ACHN (cell line): ENCODE results near the gene MMP19.
"Not testable (repeated sequence)": the region's sequence is repeated elsewhere in the genome, so short reads cannot be mapped to it uniquely, and the experiment has no call there.

Experiments
- DNase-seq: peaks from one replicate; pipeline ENCODE4 v3.0.0-alpha.2; 2015
- in situ Hi-C: cut with HindIII; loops from 2 replicates; pipeline ENCODE4 v1.10.0; 2017; ENCODE audit warnings: low sequenced_read_pairs, low pct_ligation_motif_present, low pct_unique_long_range_greater_than_20kb

Gene MMP19

GRCh38 chr12:55845785-55846496 lies 3.2 kb upstream of the MMP19 start:
- in situ Hi-C loops, result no loop called here
- DNase-seq, result no peak

GRCh38 chr12:55845361-55845760 lies 2.6 kb upstream of the MMP19 start:
- in situ Hi-C loops, result no loop called here
- no peak for DNase-seq

GRCh38 chr12:55844961-55845360 lies 2.2 kb upstream of the MMP19 start:
- in situ Hi-C loops, result no loop called here
- no peak for DNase-seq

GRCh38 chr12:55843431-55843830 lies 695 bp upstream of the MMP19 start:
- DNase-seq, result no peak
- in situ Hi-C loops, result no loop called here

GRCh38 chr12:55840581-55841351 lies 2.0 kb downstream of the MMP19 start:
- no peak for DNase-seq
- in situ Hi-C loops, result no loop called here

GRCh38 chr12:55839345-55840140 lies 3.2 kb downstream of the MMP19 start:
- DNase-seq, result no peak
- in situ Hi-C loops, result no loop called here

GRCh38 chr12:55838361-55838760 lies 4.4 kb downstream of the MMP19 start:
- DNase-seq, result no peak
- in situ Hi-C loops, result no loop called here

- in situ Hi-C loops, DNase-seq: not testable (repeated sequence)
These were observed 8.3 kb downstream of the MMP19 start for GRCh38 chr12:55834400-55834799.

- in situ Hi-C loops, result no loop called here
These were observed 9.7 kb downstream of the MMP19 start for GRCh38 chr12:55833056-55833455.

GRCh38 chr12:55831447-55831815 lies 11.3 kb downstream of the MMP19 start:
- in situ Hi-C loops, result no loop called here
- no peak for DNase-seq

More at GRCh38 chr12:55833056-55833455, 9.7 kb downstream of the MMP19 start:
- no peak for DNase-seq

GRCh38 chr12:55830601-55831446 lies 11.9 kb downstream of the MMP19 start:
- in situ Hi-C loops, result no loop called here
- DNase-seq, result no peak

- DNase-seq, result no peak
- in situ Hi-C loops, result no loop called here
These were observed 12.7 kb downstream of the MMP19 start for GRCh38 chr12:55829967-55830600.

GRCh38 chr12:55828357-55828756 lies 14.4 kb downstream of the MMP19 start:
- DNase-seq, result no peak
- in situ Hi-C loops, result no loop called here

GRCh38 chr12:55827806-55828205 lies 14.9 kb downstream of the MMP19 start:
- in situ Hi-C loops, result no loop called here
- DNase-seq, result no peak

GRCh38 chr12:55824726-55825125 lies 18.0 kb downstream of the MMP19 start:
- in situ Hi-C loops, result no loop called here

GRCh38 chr12:55823419-55823818 lies 19.3 kb downstream of the MMP19 start:
- DNase-seq, result peak; percentile 48
- in situ Hi-C loops, result no loop called here

More at GRCh38 chr12:55824726-55825125, 18.0 kb downstream of the MMP19 start:
- no peak for DNase-seq

GRCh38 chr12:55822228-55822627 lies 20.5 kb downstream of the MMP19 start:
- peak; percentile 73 for DNase-seq
- in situ Hi-C loops, result no loop called here

GRCh38 chr12:55820679-55821078 lies 22.1 kb downstream of the MMP19 start:
- peak; percentile 28 for DNase-seq
- in situ Hi-C loops, result no loop called here
